T47D (cell line): Measurements from ENCODE around the gene SH3PXD2A.

Source experiments
- DNase-seq, 2 experiments: peaks; one replicate each; pipeline versions ENCODE4 v3.0.0 to v3.0.0-alpha.2; 2011 to 2012; ENCODE audit warnings: low read depth in 1 of 2, low spot score in 1 of 2
- JUND ChIP-seq: IDR thresholded peaks from 2 replicates; pipeline ENCODE4 v1.6.1; 2012; ENCODE audit warnings: low read depth
- in situ Hi-C: cut with HindIII; loops from 2 replicates; pipeline ENCODE4 v1.10.0; 2016; ENCODE audit warnings: low sequenced_read_pairs, low pct_unique_long_range_greater_than_20kb

SH3PXD2A gene

DNA sequence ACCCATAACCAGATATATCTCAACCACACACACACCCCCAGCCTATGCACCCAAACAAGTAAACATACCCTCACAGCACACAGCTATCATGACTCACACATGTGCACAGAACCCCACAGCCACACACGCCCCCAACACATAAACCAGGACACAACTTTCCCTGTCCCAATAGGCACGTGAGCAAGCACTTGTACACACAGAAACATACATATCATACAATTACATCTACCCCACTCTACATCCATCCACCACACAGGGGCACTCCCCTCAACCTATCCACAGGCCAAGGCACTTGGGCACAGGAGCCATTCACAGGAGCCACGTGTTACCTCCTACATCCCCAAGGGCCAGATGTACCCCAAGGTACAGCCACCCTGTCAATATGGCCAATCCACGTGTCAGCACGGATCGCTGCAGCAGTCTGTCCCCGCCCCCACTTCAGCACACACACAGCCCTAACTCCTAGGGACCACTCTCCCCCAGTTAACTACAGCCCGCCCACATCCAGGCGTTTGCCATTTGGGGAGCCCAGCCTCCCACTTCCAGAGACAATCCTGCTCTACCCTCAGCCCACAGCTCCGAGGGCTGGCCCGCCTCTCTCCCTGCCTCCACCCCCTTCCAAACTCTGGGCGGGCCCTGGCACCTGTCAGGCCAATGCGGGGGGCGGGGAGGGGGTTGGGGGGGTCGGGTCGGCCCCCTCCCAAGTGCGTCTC is 163.5 kb downstream of the SH3PXD2A start:
- no peak for TF ChIP-seq JUND
- in situ Hi-C loops: no loop called here
- no peak for DNase-seq

DNA sequence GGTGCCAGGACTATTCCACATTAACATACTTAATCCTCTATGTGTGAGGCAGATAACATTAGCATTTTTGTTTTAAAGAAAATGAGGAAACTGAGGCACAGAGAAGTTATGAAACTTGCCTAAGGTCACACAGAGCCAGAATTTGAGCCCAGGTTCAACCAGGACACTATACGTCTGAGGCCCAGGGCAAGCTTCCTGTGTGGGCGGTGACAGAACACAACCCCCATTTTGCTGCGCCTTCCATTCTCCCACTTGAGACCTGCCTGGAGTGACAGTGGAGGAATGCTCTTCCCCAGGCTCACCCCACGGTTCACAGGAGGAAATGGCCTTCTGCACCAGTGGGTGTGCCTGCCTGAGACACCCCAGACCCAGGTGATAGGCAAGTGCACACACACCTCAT is 164.1 kb downstream of the SH3PXD2A start:
- in situ Hi-C loops: no loop called here
- DNase-seq: no peak
- no peak for TF ChIP-seq JUND

DNA sequence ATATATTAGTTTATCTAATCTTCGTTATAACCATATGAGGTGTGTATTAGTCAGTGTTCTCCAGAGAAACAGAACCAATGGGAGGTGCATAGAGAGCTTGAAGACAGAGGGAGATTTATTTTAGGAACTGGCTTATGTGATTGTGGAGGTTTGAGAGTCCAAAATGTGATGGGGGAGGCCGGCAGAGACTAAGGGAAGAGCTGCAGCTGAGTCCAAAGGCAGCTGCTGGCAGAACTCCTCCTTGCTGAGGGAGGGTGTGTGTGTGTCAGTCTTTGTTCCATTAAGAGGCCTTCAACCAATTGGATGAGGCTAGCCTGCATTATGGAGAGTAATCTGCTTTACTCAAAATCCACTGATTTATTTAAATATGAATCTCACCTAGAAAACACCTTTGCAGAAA is 165.1 kb downstream of the SH3PXD2A start:
- in situ Hi-C loops: no loop called here
- TF ChIP-seq JUND: no peak
- DNase-seq: no peak

DNA sequence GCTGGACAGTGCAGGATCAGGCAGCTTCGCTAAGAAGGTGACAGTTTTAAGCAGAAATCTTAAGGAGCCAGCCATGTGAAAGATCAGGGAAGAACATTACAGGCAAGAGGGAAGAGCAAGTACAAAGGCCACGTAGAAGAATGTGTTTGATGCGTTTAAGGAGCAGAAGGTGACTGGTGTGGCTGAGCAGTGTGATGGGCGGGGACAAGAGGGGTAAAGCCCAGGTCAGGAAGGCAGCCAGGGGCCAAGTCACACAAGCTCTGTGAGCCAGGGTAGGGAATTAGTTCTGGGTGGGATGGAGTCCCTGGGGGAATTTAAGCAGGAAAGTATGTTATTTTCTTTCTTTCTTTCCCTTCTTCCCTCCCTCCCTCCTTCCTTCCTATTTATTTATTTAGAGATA is 166.9 kb downstream of the SH3PXD2A start:
- in situ Hi-C loops: no loop called here
- DNase-seq: no peak
- TF ChIP-seq JUND: no peak

DNA sequence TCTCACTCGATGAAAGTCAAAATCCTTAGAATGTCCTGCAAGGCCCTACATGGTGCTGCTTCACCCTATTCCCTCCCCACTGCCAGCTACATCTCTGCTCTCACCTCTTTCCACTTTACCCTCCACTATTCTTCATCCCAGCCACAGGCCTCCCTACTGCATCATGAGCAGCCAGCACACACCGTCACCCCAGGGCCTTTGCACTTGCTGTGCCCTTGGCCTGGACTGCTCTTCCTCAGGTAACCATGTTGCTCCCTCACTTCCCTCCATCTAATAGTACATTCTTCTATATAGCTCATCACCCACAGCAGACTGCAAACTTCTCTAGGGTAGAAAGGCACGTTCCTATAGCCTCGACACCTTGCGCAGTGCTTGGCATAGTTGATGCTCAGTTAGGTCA is 167.7 kb downstream of the SH3PXD2A start:
- in situ Hi-C loops: no loop called here

DNA sequence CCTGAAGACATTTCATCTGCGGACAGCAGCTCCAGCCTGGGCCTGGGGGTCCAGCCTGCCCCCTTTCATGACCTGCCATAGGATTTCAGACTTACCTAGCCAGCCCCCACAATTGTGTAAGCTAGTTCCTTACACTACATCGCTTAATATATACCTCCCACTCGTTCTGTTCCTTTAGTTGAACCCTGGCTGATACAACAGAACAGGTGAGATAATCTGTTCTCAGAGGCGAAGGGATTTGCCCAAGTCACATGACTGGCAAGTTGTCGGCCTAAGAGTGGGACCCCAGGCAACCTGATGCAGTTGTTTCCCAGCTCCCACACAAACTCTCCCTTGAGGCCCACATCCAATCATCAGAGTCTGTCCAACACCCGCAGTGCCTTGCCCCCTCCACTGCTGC is 168.2 kb downstream of the SH3PXD2A start:
- in situ Hi-C loops: no loop called here
- DNase-seq: no peak
- TF ChIP-seq JUND: no peak

More for the DNA sequence above, 167.7 kb downstream of the SH3PXD2A start:
- TF ChIP-seq JUND: no peak
- no peak for DNase-seq

DNA sequence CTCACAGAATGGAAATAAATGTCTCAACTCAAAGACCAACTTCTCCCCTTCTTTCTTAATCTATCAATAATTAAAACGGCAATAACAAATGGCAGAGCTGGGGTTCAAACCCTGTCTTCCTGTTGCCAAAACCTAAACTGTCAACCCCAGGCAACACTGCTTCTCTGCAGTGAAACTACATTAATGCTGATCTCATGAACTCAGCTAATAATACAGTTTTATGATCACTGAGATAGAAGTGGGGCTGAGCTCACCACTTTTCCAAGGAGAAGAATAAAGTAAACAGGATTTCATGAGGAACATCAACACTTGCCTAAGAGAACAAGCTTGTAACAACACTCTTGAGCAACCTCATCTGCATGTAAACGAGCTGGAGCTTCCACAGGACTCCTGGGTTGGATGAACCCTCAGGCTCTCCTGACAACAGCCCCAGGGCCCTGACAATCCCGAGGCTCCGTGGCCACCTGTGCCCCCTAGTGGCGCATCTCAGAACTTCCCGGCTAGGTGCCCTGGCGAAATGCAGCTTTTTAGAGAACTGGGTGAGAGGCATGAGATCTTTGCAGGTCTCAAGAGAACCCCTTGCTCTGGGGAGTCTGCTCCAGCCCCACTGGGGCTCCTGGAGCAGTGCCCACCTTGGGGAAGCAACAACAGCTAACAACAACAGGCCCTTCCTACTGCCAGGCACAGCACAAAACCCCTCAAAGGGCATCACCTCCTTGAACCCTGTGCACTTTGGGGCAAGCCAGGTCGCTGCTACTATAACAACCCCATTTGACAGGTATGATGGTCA is 169.3 kb downstream of the SH3PXD2A start:
- TF ChIP-seq JUND: no peak
- in situ Hi-C loops: no loop called here
- DNase-seq: peak; percentile 38 to 58

DNA sequence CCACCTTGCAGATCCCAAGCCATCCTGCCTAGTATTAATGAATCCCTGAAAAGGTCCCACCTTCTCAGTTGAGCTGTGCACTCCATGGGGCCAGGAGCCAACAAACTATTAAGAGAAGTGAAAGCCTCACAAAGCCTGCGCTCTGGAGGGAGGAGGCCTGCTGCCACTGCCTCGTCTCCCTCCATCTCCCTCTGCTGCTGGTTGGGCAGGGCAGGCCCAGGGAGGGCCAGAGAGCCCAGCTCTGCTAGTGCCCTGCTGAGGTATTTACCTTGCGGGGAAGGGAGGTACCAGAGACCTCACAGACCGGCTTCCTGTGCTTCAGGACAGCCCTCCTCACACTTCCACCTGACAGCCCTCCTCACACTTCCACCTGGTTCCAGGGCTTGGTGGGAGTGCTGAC is 171.5 kb downstream of the SH3PXD2A start:
- TF ChIP-seq JUND: no peak
- DNase-seq: no peak
- in situ Hi-C loops: no loop called here

DNA sequence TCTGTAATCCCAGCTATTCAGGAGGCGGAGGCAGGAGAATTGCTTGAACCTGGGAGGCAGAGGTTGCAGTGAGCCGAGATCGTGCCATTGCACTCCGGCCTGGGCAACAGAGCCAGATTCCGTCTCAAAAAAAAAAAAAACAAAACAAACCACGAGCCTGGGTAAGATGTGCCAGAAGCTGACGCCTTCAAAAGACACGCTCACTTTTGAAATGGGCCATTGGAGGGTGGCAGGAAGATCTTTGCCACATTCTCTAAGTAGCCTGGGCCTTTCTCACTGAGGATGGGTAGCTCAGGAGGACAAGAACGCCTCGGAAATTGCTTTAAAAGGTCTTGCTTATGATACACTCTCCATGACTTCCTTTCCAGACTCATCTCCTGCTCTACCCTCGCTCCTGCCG is 172.7 kb downstream of the SH3PXD2A start:
- TF ChIP-seq JUND: no peak
- in situ Hi-C loops: no loop called here
- DNase-seq: no peak

DNA sequence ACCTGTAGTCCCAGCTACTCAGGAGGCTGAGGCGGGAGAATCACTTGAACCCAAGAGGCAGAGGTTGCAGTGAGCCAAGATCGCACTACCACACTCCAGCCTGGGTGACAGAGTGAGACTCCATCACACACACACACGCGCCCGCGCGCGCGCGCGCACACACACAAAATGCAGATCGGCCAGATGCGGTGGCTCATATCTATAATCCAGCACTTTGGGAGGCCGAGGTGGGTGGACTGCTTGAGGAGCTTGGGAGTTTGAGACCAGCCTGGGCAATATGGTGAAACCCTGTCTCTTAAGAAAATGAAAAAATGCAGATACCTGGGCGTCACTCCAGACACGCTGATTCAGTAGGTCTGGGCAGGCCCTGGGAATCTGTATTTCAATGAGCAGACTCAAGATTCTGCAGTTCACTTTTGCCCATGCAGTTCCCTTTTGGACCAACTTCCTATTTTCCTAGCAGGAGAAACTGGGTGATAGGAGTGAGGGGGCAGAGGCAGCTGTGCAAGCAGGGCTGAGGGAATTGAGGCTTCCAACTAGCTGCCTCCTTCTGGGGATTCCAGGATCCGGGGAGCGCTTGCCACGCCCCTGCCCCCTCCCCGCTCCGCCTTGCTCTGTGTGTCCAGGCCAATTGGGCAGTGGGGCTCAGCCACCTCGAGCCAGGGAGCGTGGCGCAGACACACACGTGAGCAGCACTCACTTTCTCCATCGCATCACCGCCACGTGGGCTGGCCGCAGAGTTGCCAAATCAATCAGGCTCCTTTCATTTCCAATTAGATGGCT is 173.6 kb downstream of the SH3PXD2A start:
- no peak for TF ChIP-seq JUND
- in situ Hi-C loops: no loop called here
- DNase-seq: no peak

DNA sequence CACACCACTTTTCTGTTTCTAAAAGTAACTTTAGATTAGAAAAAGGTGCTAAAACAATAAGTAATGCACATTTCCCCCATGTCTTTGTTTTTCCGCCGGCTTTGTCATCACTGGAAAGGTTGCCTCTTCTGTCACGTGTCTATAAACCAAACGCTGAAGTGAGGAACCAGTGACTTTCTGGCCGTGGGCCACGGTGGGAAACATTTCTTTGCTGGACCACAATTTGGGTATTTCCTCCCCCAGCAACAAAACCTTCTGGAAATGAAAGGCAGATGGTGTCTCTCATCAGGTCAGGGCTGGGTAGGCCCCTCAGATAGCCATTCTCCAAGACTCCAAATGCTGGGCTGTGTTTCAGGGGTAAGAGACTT is 174.5 kb downstream of the SH3PXD2A start:
- in situ Hi-C loops: no loop called here
- no peak for DNase-seq
- TF ChIP-seq JUND: no peak

DNA sequence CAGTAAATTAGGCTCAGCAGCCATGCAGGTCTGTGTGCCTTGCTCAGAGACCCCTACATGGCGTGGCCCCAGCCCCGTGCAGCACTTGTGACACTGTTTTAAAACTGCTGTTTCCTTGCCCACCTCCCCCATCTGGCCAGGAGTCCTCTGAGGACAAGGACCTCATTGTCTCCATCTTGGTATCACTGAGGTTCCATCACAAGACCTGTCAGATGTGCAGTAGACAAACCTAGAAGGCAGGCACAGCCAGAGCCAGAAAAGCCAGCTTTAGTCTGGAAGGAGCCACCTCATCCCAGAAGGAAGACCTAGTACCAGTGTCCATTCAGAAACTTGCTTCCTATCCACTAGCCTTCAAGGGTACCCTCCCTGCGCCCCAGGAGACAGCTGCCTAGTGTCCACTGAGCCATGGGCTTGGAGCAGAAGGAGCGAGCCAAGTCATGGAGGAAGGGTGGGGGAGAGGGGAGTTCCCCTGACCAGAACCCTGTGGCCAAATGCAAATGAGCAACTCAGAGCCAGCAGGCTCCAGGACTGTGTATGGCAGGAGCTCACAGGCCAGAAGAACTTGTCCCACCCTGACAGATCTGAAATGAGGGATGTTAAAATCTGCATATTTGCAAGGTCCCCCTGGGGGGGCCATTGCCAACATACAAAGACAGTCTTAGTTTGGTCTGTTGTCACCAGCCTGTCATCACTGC is 176.1 kb downstream of the SH3PXD2A start:
- TF ChIP-seq JUND: no peak
- DNase-seq: no peak
- in situ Hi-C loops: no loop called here
